Measurements from ENCODE around the gene KLF2.

GRCh38 chr19:16316506-16316882 is 8.1 kb upstream of the KLF2 start:
- TF ChIP-seq, protein P1, sequence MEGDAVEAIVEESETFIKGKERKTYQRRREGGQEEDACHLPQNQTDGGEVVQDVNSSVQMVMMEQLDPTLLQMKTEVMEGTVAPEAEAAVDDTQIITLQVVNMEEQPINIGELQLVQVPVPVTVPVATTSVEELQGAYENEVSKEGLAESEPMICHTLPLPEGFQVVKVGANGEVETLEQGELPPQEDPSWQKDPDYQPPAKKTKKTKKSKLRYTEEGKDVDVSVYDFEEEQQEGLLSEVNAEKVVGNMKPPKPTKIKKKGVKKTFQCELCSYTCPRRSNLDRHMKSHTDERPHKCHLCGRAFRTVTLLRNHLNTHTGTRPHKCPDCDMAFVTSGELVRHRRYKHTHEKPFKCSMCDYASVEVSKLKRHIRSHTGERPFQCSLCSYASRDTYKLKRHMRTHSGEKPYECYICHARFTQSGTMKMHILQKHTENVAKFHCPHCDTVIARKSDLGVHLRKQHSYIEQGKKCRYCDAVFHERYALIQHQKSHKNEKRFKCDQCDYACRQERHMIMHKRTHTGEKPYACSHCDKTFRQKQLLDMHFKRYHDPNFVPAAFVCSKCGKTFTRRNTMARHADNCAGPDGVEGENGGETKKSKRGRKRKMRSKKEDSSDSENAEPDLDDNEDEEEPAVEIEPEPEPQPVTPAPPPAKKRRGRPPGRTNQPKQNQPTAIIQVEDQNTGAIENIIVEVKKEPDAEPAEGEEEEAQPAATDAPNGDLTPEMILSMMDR (conservative IDR thresholded peaks at IDR 0.05; ENCODE audit: low read depth, low read length) = no peak
- TF ChIP-seq EZH2 (IDR thresholded peaks at IDR 0.05; ENCODE audit: borderline replicate concordance, low read depth, low read length, poor library complexity, severe bottlenecking) = no peak

Data from A673 (cell line).